NCI-H2171 treated with DMSO at 0.1 percent for 48 hours (cell line): Measurements from ENCODE around the gene PAXX.

ENCODE experiments used
- DNase-seq: peaks from one replicate; lab custom pipeline; 2025; lab: John Stamatoyannopoulos, UW

PAXX gene

DNA sequence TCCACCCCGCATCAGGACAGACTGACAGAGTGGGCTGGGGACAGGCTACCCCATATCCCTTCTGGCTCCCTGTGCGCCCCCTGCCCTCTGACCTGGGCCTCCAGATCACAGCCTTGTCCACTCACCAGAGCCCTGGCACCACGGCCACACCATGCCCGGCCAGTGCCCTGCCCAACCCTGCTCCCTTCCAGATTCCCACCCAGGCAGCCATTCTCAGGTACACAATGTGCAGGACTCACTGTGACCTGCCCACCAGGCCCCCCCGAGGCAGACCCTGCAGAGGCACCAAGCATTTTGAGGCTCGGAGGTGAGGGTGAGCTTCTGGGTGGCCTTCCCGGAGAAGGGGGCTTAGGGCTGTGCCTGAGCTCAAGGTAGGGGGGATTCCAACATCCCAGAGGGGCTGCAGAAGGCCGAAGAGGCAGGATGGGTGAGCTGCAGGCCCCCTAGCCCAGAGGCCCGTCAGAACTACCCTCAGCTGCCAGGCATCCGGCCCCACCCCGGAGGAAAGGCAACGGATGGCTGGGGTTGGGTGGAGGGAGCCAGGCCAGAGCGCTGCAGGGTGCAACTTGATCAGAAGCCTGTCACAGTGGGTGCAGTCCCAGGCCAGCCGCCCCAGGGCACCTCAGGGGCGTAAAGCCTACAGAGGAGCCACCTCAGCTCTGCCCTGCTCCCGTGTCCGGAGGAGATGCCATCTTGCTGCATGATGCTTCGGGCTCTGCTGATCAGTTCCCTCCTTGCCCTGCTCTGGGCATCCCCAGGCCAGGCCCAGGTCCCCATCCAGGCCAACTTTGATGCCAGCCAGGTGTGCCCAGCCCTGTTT, 9.8 kb upstream of the PAXX start, which contains the start of gene LCNL1:
TSS of gene LCNL1 (plus strand) at position 762 of the 820 bp plus-strand sequence. CDS start 594 bp downstream, outside the sequence.
- DNase-seq: no peak

DNA sequence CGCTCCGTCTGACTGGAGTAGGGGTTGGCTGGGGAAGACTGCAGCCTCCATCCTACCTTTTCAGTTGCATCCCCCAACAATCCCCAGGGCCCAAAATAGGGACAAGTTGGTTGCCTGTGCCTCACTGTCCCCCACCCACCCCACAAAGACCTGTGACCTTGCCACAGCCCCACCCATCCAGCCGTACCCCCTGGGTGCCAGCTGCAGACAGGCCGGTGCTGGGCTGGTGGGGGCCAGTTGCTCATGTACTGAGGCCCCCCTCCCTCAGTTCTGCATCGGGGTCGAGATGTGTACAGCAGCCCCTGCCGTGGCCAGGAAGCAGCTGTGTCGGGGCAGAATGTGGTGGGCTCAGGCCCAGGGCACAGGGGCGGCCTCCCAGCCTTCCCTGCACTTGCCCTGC, 9.1 kb upstream of the PAXX start:
- DNase-seq: no peak

DNA sequence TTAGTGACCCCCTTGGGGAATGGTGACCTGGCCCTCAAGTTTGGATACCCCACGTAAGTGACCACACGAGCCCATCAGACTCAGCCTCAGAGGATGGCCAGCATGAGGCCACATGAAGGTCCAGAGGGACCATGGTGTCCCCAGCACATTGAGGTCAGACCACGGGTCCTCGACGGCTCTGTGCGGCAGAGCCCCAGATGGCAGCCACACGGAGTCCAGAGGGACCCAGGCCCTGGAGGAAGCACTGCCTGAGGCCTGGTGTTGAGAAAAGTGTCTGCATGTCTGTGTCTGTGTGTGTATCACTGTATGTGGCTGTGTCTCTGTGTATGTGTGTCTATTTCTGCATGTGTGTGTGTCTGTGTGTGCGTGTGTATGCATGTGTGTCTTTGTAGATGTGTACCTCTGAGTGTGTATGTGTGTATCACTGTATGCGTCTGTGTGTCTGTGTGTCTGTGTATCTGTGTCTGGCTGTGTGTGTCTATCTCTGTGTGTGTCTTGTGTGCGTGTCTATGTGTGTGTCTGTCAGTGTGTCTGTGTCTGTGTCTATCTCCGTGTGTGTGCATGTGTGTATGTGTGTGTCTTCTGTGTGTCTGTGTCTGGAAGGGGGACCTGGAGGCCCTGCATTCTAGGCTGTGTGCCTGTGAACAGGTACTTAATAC, 8.4 kb upstream of the PAXX start:
- no peak for DNase-seq

DNA sequence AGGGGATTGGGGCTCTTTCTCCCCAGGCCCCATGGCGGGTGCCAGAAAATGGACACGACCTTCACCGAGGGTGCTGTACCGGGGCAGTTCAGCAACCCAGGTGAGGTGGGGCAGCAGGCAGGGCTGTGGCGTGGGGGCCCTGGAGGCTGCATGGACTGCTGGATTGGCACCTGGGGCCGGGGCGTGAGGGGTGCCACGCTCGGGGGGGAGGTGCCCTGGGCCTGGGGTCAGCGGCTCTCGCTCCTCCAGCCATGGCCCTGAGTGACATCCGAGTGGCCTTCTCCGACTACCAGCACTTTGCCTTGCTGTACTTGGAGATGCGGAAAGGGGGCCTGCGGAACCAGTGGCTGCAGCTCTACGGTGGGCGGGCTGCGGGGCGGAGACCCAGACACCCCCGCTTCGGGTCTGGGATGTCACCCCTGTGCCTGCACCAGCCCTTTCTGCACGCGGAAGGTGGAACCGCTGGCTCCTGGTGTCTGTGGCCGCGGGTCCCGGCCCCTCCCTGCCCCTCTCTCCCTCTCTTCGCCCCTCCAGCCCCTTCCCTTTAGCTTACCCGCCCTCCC, 7.7 kb upstream of the PAXX start:
- no peak for DNase-seq

DNA sequence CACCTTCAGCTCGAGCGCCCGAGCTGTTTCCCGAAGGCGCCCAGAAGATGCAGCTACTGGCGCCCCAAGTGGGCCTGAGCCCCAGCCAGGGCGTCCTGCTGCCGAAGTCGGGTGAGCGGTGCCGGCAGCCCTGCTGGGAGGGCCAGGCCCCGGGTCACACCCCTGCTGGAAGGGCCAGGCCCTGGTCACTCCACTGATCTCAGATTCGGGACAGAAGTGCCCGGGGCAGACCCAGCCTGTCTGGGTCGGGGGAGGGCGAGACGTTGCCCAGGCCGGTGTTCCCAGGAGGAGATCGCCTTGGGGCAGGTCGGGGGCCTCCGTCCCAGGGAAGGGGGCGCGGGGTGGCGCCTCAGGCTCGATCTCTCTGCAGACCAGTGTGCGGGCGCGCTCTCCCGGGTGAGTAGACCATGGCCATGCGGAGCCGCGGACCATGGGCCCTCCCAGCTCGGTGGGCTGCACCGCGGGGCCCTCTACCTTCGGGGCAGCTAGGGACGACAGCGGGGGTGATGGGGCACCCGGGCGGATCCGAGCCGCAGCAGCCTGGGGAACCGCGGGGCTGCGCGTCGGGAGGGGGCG, 7.1 kb upstream of the PAXX start:
- DNase-seq: no peak

DNA sequence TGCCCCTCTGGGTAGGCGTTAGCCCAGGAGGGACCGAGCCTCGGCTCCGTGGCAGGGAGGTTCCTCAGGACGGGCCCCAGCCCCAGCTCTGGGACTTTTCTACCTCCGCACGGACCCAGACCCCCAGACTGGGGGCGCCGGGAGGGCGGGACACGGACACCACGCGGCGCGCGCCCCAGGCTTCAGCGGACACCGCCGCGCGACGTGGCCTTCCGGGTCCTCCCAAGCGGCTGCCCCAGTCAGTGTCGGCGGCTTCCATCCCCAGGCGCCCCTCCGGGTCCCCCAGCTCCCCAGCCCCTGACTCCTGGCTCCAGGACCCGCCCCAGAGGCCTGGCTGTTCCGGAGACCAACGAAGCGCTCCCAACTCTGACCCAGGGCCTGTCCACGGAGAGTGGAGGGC, 6.4 kb upstream of the PAXX start:
- no peak for DNase-seq

DNA sequence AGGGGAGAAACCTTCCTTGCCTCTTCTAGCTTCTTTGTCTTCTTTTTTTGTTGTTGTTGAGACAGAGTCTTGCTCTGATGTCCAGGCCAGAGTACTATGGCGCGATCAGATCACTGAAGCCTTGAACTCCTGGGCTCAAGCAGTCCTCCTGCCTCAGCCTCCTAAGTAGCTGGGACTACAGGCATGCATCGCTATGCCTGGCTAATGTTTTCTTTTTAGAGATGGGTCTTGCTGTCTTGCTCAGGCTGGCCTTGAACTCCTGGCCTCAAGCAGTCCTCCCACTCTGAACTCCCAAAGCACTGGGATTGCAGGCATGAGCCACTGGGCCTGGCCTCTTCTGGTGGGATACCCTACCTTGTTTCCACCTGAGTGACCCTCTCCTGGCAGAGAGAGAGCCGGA, 3.4 kb upstream of the PAXX start:
- DNase-seq: no peak

DNA sequence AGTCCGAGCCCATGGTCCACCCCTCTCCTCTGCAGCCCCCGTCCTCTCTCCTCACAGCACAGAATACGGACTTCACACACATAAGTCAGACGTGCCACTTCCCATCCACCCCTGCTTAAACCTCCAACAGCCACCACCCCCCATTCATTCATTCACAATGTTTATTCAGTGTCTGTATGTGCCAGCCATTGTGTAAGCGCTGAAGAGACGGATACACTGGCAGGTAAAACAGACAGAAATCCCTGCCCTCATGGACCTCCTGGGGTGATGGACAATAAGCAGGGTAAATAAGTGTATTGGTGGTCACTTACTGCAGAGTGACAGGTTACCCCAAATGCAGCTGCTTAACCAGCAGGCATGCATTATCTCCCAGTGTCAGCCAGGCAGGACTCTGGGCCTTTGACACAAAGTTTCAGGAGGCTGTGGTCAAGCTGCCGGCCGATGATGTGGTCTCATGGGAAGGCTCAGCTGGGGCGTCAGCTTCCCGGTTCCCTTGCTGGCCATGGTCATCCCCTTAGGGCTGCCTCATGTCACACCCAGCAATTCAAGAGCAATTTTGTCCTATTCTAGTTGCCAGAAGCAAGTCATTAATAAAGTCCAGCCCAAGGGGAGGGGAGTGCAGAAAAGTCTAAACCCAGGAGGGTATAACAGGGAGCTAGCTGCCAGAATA, 1.8 kb upstream of the PAXX start:
- DNase-seq: no peak

DNA sequence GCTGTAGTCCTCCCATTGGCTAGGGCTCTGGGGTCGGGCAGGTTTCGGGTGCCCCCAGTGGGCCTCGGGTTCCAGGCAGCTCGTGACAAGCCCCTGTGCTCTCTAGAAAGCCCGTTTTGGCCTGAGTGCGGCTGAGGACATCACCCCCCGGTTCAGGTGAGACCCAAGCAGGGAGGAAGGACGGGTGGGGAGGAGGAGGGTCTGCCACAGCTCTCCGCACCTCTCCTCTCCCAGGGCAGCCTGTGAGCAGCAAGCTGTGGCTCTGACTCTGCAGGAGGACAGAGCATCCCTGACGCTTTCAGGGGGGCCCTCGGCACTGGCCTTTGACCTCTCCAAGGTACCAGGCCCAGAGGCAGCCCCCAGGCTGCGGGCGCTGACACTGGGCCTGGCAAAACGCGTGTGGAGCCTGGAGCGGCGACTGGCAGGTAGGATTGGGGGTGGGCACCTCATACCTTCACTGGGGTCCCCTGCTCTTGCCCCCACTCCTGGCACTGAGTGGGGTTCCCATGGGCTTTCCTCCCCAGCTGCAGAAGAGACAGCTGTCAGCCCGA, 672 bp downstream of the PAXX start:
- DNase-seq: no peak

DNA sequence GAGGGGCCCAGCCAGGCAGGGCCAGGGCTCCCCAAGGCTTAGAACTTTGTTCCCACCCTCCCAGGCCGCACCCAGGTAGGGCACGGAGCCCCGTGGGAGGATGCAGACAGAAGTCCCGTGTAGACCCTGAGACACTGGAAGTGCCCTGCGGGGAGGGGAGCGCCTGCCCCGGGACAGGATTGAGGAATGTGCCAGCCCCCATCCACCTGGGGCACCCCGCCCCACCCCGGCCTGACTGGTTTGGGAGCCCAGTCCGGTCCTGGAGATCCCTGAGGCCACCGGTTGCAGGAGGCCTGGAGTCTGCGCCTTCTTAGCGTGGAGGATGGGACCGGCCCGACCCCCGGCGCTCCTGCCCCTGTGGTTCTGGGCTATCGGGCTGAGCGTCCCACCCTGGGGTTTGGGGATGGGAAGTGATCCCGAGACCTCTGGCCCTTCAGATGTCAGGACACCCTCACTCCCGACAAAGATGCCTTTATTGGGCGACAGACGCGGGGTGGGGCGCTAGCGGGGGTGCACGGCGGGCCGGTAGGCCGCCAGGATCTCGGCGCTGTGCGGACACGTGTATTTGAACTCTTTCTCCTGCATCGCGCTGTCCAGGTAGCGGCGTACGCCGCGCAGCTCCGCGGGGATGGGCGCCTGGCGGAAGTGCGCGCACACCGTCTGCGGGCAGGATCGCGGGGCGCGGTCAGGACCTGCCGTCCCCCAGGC, 2.1 kb downstream of the PAXX start:
- no peak for DNase-seq

DNA sequence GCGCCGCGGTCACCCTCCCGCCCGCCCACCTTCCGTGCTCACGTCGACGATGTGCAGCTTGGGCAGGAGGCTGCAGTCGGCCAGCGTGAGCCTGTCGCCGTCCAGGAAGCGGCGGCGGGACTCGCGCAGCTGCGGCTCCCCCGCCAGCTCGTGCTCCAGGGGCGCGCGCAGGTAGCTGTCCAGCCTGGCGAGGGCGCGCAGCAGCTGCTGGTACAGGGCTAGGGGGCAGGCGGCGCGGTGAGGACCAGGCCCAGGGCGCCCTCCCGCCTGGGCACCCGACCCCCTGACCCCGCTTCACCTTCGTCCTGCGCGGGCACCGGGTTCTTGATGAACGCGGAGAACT, 2.6 kb downstream of the PAXX start:
- no peak for DNase-seq

DNA sequence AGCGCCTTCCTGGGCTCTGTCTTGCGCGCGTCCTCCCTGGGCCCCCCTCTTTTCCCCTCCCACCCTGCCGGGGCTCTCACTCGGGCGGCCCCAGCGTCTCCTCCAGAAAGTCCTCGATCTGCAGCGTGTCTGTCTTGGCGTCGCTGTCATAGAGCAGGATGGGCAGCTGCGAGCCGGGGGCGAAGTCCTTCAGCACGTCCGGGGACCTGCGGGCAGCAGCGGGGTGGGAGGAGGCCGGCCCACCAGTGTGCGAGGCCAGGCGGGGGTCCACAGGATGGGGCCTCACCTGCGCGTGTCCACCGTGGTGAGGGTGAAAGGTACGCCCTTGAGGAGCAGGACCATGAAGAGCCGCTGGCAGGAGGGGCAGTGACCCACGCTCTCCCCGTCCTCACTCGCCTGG, 3.1 kb downstream of the PAXX start:
- DNase-seq: no peak

DNA sequence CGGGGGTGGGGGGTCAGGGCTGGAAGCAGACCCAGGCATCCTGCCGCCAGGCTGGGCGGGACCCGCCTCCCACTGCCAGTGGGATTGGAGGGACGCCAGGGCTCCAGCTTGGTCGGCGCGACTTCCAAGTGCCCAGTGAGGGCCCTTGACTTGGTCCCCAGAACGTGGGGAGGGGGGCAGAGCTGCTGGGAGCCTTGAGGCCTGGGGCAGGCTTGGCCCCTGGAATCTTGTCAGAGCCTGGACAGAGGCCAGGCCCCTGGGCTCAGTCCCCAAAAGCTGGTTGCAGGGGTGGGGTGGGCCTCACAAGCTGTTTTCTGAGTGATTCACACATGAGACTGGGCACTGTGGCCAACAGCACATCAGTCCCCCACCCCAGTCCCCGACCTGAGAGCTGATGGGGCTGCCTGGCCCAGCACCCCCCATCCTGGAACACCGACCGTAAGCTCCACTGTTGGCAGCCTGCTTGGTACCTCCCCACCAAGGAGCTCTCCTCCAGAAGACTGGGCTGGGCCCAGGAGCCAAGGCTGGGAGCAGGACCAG, 3.6 kb downstream of the PAXX start:
- DNase-seq: no peak

DNA sequence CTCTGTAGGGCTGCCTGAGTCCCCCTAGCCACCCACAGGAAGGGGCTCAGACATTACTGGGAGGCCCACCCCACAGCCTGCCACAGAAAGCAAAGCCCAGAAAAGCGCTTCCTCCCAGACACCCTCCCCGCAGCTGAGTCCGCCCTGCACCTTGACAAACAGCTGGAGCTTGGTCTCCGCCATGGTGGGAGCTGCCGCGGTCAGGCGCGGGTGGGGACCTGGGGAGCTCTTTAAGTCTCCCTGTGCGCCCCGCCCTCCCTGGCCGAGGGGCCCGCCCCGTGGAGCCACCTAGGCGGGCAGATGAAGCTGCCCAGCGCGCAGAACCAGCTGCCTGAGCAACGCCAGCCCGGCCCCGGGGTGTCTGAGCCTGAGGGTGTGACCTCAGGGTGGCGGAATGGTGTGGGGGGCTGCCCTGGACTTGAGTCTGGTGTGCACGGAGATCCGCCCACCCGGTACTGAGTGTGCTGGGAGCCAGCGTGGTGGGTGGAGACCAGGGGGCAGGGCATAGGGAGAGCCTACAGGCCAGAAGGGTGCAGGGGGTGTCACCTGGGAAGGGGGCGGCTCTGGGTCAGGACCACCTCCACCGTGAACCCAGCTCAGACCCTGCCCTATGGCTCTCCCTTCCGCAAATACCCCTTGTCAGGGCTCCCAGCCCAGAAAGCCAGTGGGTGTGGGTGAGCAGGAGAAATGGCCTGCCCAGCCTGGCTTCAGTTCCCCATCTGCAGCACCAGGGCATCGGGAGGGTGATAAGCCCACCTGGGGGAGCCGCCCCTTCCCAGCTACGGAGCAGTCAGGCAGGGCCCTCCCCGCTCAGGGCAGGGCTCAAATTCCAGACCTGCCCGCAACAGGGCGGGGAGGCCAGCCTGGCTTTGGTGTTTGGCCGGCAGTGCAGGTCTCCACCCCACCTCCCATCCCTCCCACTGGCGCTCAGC, 4.4 kb downstream of the PAXX start, which contains the start of gene CLIC3:
TSS of gene CLIC3 (minus strand) at position 208 of the 932 bp plus-strand sequence. CDS start at position 183, 25 bp downstream.
- peak; percentile 24 for DNase-seq

DNA sequence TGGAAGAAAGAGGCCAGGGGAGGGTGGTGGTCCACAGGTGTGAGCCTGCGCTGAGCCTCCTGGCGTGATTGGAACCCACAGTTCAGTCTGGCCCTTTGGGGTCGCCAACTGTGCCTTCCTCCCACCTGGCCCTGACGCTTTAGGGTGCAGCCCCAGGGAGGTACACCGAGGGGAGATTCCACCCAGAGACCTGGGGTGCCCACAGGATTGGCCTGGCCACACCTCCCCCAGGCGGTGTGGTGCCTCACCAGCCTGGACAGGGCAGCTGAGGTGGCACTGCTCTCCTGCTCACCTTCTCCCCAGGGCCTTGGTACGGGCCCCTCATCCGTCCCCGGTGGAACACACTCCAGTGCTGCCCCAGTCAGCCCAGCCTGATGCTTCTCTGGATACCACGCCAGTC, 5.1 kb downstream of the PAXX start:
- no peak for DNase-seq

DNA sequence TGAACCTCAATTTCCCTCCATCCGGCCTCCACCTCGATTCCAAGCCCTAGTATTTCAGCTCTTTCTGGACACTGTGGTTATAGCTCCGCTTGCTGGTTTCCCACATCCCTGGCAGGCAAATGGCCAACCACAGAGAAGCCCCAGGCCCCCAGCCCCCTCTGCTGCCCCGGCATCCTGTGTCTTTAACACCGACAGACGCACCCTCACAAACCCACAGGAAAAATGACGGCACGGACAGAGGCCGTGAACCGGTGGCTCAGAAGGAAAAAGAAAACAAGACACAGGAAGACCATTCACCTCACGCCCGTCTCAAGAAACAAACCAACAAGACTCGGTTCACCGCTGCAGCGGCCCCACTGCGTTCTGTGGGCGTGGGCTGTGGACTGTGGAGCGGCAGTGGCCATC, 5.6 kb downstream of the PAXX start:
- DNase-seq: no peak

DNA sequence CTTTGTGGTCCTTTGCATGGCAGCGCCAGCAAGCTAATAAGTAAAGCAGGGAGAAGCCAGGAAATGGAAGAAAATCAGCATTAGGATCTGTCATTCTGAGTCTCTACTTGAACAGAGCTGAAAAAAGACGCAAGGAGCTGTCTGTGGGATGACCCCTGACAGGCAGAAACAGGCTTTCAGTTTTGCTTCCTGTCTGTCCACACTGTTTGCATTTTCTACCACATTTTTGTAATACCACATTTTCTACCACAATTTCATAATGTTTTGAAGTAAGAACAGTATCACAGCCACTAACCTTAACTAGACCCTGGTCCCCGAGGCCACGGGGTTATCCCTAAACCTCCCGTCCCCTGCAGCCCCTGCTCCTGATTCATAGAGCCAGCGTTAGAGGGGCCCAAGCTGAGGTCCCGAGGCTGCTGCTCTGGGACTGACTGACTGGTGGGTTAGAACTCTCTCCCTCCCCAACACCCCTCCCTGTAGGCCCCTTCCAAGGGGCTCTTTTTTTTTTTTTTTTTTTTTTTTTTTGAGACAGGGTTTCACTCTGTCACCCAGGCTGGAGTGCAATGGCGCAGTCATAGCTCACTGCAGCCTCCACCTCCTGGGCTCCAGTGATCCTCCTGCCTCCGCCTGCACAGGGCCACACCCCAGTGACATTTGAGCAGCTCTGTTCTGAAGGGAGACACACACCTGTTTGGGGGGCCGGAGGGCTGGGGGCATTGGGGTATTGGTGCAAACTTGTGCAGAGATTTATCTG, 8.1 kb downstream of the PAXX start:
- no peak for DNase-seq

DNA sequence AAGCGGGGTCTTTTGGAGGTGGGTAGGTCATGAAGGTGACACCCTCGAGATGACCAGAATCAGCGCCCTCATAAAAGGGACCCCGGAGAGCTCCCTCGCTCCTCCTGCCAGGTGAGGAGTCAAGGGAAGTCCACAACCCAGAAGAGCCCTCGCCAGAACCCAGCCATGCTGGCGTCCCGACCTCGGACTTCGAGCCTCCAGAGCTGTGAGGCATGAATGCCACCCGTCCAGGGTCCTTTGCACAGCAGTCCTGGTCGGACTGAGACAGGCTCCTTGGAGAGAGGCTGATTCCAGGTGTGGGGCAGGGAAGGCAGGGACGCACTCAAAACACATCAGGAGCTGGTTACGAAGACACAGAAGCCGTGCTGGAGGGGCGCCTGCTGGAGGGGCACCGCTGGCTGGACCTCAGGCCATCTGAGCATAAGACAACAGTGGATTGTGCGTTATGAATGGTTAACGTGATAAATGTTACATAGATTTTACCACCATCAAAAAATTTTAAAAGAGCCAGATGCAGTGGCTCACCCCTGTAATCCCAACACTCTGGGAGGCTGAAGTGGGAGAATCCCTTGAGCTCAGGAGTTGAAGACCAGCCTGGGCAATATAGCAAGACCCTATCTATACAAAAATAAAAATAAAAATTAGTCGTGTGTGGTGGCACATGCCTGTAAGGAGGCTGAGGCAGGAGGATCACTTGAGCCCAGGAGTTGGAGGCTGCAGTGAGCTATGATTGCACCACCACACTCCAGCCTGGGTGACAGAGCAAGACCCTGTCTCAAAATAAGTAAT, 9.8 kb downstream of the PAXX start:
- DNase-seq: no peak
